Activated effector memory CD4-positive, alpha-beta T cell treated with Interleukin-2 at 50 U/mL for 16 hours (primary cell): ENCODE measurements around the gene NFKBIE.

Experiments
- DNase-seq: peaks from one replicate; pipeline ENCODE4 v3.0.0-alpha.2; 2020

Gene NFKBIE

DNA sequence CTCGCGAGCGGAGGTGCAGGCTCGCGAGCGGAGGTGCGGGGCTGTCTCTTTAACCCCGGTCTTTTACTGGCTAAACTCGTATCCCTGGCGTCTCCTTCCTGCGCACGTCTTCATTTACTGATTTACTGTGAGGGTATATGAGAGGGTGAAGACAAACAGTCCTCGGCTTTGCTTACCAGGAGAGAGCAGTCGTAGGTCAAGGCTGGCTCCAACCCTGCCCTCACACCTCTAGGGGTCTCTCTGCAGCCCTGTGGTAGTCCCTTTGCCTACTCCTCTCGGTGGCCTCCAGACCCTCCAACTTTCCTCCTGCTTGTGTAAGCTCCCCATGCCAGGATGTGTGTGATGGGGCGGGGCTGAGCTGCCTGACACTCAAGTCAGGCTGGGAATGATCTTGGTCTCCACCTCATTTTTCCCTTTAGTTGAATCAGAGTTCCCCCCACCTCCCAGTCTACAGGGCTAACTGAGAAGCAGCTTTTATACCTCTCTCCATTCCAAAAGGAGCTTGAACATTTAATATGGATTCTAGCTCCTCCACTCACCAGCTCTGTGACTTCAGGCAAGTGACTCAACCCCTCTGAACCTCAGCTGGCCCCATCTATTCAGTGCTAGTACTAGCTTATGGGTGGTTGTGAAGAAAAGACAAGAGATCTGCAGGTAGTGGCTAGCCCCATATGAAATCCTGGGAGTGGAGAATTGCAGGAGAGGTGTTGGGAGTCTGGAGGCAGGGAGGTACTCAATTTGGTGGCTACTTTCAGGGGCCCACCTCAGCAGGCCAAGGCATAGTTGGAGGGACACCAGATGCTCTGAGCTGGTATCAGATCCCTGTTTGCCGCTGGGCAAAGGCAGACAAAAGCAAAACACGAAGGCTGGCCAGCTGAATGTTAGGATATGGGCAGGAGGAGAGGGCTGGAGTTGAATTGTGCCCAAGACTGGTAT, 41.1 kb downstream of the NFKBIE start:
- DNase-seq = no peak

DNA sequence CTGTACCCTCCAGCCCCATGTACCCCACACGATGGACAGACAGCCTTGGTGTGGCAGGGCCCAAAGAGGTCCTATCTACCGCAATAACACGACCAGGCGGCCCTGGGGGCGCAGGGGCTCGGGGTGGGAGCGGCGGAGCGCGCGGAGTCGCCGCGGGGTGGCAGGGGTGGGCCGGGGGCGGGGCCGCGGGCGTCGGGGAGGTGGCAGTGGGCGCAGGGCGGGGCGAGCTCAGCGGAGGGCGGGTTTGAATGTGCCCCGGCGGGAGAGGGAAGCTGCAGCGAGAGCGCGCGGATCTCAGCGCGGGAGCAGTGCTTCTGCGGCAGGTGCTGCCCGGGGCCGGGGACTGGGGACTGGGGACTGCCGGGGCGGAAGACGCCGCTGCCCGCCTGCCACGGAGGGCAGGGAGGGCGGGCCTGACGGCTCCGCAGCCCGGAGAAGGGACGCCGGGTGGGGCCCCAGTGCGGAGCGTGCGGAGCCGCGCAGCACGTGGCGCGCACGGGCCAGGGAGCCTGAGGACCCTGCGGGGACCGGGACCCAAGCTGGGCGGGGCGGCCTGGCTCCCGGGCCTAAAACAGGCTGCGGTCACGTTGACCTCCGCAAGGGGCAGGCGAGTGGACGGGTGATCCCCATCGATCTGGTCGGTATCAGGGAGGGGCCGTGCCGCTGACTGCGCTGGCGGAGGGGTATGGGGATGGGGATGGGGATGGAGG, 41.9 kb downstream of the NFKBIE start, which contains the start of gene SLC29A1:
TSS of gene SLC29A1 (plus strand) at position 277 of the 710 bp plus-strand sequence. CDS start 3,719 bp downstream, outside the sequence.
- peak; percentile 81 for DNase-seq

DNA sequence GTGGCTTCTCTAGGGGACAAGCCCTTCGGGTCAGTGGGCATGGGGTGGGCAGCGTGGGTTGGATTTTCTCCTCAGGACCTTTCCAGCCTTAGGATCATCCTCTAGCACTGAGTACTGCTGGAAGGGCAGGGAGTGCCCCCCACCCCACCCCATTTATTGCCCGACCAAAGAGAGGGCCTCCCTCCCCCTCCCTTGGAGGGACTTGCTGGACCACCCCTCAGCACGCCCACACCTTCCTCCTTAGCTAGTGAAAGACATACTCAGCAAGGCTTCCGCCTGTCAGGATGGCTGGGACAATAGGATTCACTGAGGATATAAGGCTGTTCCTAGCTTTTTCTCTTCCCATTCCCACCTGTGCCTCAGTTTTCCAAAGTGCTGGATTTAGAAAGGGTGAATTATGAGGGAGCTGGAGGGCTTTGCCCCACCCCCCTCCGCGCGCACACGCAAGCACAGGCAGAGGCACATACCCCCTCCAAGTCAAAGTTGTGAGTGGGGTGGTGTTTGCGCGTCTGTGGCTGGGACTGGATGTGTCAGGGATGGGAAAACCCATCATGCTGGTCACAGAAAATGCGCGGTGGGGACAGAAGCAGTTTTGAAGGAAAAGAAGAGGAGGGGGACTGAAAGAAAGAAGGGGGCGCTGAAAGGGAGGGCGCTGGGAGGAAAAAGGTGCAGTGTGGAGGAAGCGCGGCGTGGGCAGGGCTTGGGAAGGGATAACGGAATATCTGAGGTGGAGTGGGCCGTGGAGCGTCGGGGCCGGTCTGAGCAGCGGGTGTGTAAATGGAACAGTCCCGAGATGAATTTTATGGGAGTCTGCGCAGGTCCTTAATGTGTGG, 42.6 kb downstream of the NFKBIE start:
- DNase-seq = no peak

DNA sequence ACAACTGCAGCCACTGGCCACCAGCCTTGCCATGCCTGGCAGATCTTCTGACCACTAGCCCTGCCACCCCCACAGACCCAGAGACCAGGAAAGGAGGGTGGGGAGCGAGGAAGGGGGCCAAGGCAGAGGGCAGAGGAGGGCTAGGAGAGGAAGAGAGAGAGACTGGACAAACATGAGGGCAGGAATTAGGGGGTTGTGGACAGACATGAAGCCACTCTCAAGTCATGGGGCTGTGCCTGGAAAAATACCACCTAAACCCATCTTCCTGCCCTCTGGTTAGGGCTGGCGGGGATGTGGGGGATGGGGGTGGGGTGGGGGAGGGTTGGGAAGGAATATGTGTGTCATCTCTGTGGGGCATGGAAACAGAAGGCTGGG, 43.4 kb downstream of the NFKBIE start:
- no peak for DNase-seq

DNA sequence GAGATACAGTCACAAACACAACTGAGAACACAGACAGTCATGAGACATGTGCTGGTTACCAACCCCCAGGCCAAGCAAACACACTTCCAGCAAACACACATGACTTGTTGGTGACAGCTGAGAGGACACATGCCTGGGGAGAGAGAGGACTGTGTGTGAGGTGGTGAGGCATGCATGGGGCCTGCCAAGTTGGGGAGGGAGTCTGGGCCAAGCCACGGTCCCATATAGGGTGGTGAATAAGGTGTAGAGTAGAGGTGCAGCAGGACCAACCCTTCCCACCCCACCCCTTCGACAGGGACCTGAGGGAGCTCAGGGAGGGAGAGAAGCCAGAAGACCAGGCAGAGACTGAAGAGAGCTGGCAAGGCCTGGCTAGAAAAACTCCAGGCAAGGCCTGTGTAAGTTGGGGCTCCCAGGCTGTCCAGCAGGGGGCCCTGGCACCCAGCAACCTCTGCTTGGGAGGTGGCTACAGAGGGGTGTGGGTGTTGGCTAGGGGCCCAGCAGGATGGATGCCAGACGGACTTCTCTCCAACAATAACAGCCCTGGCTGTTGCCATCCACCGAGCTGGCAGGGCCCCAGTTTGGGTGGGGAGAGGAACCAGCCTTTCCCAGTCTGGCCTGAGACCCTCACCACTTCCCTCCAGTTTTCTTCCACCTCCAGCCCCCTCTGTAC, 43.9 kb downstream of the NFKBIE start:
- peak; percentile 66 for DNase-seq

DNA sequence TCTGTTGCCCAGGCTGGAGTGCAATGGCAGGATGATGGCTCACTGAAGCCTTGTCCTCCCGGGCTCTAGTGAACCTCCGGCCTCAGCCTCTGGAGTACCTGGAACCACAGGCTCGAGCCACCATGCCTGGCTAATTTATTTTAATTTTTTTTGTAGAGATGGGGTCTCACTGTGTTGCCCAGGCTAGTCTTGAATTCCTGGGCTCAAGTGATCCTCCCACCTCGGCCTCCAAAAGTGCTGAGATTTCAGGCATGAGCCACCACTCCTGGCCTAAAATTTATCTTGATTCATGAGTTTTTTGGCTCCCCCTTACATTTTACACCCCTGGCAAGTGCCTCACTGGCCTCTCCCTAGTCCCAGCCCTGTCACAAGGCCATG, 44.4 kb downstream of the NFKBIE start:
- DNase-seq = no peak

DNA sequence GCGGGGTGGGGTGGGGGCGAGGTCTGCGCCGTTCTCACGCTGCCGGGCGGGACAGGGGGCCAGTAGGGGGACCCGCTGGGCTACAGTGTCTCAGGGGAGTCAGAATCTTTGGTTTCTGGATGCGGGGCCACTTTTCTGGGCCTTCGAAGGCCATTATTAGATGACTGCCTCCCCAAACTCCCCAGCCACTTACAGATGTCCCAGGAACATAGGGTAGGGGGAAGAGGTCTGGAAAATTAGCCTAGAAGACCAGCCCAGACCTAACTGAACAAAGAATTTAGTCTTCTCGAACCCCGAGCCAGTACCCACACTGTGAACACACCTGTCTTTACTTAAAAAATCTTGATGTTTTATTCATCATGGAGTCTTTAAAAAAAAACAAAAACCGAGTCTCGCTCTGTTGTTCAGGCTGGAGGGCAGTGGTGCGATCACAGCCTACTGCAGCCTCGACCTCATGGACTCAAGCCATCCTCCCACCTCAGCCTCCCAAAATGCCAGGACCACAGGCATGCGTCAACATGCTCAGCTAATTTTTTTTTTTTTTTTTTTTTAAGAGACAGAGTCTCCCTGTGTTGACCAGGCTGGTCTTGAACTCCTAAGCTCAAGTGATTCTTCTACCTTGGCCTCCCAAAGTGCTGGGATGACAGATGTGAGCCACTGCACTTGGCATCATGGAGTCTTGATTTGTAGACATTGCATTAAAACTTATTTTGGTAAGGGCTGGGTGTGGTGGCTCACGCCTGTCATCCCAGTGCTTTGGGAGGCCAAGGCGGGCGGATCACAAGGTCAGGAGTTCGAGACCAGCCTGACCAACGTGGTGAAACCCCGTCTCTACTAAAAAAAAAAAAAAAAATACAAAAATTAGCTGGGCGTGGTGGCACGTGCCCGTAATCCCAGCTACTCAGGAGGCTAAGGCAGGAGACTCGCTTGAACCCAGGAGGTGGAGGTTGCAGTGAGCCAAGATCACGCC, 45.3 kb downstream of the NFKBIE start:
- DNase-seq = no peak

DNA sequence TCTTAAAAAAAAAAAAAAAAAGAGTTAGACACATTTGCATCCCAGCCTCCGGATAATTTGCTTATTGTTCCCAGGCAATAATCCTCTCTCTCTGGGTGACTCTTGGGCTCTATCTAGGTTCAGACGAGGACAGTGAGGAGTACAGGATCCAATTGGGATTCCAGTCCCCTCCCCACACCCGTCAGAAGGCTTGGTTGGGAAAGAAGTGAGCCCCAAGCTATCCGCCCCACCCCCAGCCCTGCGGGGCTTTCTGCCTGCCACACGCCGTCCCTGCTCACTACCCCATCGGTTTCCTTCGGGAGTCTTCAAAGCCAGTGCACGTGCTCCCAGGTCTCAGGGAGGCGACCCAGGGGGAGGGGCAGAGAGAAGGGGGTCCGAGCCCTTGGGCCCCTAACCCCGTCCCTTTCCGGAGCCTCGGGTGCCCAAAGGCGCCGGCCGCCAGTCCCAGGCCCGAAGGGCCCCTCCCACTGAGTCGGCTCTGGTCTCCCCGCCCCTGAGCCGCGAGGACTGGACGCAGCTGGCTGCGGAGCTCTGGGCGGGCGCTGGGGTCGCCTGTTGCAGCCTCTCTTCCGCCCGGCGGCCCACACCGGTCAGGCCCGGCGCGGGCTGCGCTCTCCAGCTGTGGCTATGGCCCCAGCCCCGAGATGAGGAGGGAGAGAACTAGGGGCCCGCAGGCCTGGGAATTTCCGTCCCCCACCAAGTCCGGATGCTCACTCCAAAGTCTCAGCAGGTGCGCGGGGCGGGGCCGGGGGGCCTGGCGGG, 46.1 kb downstream of the NFKBIE start:
- no peak for DNase-seq

DNA sequence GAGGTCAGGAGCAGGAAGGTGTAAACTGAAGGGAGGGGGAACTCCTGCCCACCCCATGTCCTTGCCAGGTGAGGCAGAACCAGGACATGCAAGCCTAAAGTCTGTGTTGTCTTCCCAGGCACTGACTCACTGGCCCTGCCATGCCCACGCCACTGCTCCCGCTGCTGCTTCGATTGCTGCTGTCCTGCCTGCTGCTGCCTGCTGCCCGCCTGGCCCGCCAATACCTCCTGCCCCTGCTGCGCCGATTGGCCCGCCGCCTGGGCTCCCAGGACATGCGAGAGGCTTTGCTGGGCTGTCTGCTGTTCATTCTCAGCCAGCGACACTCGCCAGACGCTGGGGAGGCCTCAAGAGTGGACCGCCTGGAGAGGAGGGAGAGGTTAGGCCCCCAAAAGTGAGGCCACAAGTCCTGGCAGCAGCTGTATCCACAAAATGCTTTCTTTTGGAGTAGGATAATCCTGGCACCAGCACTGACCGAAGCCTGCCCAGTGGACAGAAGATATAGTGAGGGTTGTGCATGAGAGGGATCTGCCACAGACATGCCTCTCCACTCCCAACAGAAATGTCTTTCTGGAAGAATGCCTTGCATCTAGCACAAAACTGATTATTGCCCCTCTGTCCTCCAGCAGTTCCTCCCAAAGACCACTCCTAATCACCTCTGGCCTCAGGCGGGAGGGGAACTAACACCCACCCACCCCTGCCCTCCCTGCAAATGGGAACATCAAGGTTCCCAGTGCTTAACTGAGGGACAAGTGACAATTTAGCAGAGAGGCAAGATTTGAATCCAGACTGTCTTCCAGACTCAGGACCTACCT, 47.8 kb downstream of the NFKBIE start:
- DNase-seq = no peak

DNA sequence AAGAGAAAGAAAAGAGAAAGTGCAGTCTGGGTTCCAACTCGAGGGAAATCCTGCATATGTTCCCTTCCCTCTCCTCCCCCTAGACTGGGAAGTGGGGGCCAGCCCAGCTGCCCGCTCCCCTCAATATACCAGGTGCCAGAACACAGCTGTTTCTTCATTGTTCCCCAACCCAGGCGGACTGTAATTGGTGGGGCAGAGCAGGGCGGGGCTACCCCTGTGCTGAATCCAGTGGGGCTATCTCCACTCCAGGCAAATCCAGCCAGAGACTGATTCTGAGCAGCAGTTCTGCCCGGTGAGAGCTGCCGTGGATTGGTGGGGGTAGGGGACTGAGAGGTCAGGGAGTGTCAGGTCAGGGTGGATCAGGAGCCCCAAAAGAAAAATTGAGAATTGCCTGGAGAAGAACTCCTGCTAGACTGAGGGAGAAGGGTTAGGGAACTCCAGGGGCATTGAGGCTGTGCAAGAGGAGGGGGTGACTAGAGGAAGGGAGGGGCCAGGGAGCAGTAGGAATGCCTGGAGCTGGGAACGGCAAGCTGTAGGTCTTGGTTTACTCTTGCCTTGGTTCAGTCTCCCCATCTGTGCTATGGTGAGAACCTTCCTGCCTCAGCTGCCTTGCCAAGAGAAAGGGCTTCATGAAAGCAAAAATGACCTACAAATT, 48.5 kb downstream of the NFKBIE start, which contains the start of gene MYMX:
TSS of gene MYMX (plus strand) at position 250 of the 655 bp plus-strand sequence. CDS start 546 bp downstream, outside the sequence.
- DNase-seq = no peak

DNA sequence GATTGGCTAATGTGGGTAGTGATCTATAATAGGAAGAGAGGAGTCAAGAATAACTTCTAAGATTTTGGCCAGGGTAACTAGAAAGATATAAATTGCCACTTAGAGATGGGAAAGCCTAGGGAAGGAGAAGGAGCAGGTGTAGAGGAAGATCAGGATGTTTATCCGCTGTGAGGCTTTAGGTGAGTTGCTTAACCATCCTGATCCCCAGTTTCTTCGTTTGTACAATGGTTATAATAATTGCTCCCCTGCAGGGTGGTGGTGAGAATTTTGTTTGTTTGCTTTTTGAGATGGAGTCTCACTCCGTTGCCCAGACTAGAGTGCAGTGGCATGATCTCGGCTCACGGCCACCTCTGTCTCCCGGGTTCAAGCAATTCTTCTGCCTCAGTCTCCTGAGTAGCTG, 51.0 kb downstream of the NFKBIE start:
- no peak for DNase-seq

DNA sequence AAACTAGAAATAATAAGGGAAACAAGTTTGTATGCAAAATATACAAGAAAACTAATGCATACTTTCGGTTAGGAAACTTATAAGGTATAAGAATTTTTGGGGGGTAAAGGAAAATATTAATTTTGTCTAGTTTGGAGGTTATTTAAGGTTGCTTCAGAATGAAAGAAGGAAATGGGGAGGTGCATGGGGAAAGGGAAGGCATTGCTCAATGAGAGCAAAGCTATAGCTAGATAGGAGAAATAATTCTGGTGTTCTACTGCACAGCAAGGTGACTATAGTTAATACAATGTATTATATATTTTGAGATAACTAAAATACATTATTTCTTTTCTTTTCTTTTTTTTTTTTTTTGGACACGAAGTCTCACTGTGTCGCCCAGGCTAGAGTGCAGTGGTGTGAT, 54.1 kb downstream of the NFKBIE start:
- DNase-seq = no peak
